ENCODE measurements around the gene JADE2.
"Not testable (repeated sequence)": the region's sequence is repeated elsewhere in the genome, so short reads cannot be mapped to it uniquely, and the experiment has no call there.

JADE2 gene

GRCh38 chr5:134508521-134509195 lies 16.8 kb upstream of the JADE2 start:
- no peak for ATAC-seq

DNA sequence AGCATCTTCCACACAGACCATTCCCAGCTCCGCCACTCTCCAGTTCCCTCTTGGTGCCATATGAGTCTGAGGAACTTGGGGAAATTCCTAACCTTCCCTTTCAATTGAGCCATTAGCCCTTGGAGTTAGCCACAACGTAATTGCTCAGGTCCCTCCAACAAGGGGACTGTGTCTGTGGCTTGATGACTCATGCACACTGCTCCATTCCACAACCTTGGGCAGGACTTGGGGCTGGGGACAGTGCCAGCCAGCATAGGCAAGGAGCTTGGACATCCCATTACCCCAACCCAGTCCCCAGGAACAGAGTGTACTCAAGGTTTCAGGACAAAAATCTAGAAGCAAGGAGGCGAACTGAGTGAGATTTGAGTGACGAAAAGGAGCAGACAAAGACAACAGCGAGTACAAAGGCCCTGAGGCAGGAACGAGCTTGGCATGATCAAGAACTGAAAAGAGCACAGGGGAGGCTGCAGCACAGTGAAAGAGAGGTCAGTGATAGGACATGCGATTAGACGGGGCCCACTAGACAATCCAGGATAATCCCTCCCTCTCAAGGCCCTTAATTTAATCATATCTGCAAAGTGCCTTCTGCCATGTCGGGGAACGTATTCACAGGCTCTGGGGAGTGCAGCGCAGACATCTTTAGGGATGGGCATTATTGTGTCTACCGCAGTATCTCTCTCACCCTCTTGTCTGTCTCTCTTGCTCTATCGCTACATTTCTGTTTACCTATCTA lies 16.0 kb upstream of the JADE2 start:
- no peak for ATAC-seq

- peak; percentile 72 to 73 for ATAC-seq
Observed at GRCh38 chr5:134510970-134511795, 14.3 kb upstream of the JADE2 start.

DNA sequence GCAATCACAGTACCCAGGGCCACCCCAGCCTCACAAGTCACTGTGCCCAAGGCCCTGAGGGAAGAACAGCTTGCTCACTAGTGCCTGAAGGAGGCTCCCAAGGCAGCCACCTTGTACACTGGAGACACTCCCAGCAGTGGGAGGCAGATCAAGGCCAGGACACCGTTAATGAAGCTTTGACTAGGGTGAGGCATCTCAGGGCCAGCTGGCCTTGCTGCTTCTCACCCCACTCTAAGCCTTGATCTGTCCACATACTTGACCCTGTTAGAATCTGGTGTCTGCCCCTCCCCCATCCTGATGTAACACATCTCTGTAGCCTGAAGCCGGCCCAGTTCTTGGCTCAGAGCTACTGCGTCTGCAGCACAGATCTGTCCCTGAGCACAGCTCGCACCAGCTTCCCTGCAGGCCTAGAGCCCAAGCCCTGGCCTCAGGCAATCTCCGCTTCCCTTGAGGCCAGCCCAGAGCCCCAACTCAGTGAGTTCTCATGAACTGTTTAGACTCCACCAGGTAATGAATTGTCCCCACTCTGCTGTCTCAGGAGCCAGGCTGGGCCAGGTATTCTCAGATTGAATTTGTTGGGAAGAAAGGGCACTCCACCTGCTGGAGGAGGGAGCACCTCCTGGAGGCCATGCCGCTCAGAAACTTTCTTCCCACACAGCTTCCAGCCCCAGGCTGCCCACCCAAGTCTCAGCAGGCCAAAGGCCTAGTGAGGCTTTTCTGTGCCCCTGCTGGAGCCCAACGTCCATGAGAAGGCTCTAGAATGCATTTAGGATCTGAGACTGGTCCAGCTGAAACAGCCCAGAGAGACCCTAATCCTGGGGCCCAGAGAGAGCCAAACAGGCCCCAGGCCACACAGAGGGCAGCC lies 13.4 kb upstream of the JADE2 start:
- ATAC-seq: no peak

GRCh38 chr5:134512661-134512999 lies 12.8 kb upstream of the JADE2 start:
- no peak for ATAC-seq

DNA sequence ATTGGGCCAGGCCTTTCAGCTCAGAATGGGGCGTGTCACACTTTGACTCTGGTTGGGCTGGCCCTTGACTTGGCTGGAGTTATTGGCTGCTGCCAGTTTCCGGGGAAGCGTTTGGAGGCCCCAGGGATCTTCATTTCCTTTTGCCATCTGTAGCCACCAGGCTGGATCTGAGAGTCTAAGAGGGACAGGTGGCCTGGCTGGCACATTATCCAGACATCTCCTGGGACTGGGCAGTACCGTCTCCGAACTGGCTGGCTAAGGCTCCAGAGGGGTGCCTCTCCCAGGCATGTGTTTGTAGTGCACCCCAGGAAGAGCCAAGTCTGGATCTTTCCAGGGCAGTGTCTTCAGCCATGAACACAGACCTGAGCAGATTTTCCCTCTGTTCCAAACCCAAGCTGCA lies 9.7 kb upstream of the JADE2 start:
- no peak for ATAC-seq

DNA sequence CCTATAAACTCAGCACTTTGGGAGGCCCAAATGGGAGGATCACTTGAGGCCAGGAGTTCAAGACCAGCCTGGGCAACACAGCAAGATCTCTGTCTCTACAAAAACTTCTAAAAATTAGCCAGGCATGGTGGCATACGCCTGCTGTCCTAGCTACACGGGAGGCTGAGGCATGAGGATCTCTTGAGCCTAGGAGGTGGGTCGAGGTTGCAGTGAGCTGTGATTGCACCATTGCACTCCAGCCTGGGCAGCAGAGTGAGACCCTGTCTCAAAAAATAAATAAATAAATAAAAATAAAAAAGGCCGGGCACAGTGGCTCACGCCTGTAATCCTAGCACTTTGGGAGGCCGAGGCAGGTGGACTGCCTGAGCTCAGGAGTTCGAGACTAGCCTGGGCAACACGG lies 8.5 kb upstream of the JADE2 start:
- not testable (repeated sequence) for ATAC-seq

DNA sequence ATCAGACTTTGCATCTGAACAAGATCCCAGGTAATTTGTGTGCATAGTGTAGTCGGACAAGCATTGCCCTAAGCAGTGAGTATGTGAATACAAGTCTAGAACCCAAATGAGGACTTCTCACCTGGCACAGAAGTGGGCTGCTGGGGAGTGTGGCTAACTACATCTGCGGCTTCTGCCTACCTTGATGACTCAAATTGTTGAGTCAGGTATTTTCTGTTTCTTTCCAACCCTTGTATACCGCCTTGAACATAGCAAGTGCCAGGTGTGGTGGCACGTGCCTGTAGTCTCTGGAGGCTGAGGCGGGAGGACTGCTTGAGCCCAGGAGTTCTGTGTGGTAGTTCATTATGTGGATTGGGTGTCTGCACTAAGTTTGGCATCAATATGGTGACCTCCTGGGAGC lies 7.9 kb upstream of the JADE2 start:
- ATAC-seq: peak in 1 of 2 donors; percentile 13

GRCh38 chr5:134519989-134520388 lies 5.5 kb upstream of the JADE2 start:
- ATAC-seq: no peak

- ATAC-seq: no peak
Observed at GRCh38 chr5:134521841-134522240, 3.6 kb upstream of the JADE2 start.

- no peak for ATAC-seq
Observed at GRCh38 chr5:134523543-134524271, 1.8 kb upstream of the JADE2 start.

DNA sequence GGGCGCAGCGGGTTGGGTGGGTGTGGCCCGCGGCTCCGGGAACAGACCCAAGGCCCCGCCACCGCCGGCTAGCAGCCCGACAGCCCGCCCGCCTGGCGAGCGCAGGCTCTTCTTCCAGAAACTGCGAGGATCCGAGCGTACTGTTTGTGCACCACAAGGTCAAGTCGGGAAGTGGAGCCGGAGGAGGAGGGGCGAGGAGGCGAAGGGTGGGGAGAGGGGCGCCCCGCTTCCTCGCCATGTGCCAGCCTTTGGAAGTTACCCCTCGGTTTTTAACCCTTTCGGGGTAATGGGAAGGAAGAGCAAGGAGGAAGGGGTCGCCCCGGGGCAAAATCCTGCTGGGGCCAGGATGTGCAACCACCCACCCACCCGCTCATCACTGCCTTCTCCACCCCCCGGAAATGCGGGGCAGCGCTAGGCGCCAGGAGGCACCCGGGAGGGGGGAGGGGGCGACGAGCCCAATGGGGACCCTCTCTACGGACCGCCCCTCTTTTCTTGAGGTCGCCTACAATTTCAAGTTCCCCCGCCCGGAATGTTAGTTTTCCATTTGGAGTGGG lies 1.1 kb upstream of the JADE2 start:
- no peak for ATAC-seq

DNA sequence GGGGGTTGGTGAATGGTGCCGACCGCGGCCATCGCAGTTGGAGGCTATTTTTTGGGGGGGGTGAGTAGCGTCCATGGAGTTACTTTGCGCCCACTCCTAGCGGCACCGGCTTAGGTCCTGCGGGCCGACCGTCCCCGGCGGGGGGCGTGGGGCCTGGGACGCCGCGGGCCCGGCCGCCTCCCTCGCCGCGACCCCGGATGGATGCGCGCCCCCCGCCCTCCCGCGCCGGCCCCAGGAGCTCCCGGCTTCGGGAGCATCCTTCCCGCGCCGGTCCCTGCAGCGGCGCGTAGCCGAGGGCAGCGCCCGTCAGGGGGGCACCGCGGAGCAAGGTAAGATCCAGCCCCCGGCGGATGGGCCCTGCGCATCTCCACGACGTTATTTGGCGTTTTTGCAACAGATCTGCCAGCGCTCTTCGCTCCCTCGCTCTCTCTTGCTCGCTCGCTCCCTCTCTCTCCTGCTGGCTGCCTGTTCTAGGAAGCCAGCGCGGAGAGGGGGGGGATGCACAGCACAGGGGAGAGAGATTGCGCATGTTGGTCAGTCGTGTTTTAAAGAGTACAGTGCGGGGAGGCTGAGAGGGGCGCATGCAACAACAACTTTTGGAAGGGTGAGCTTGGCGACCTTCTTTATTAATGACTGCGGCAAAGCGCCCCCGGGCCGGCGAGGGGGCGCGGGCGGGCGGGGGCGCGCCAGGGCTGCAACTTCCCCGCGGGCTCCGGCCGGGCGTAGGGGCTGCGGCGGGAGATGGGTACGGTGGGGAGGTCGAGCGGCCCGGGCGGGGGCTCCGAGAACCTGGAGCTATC lies 413 bp downstream of the JADE2 start:
- peak; percentile 2 for ATAC-seq

DNA sequence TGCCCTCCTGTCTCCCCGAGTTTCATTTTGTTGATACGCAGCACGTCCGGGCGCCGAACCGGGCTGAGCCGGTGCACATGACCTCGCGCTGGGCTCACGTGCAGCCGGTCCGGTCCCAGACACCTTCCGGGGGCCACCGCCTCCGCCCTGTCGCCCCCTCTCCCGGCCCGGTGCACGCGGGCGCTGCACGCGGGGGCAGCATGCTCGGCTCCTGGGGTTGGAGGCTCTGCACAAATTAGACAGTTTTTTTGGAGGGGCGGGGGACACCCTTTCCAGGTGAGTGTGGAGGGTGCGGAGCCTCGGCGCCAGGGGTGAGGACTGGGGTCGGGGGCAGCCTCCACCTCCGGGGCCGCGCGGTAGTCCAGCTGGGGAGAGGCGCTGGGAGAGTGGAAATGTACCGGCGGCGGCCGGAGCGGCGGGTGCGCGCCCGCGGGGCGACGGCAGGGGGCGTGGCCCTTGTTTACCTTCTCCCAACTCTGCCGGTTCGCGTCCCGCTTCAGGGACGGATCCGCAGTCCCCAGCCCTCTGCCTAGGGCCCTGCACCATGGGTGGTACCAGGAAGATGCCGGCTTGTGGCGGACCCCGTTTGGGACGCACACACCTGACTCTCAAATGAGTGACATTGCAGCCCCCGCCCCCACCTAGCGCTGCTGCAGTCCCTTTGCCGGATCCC lies 1.1 kb downstream of the JADE2 start:
- ATAC-seq: peak; percentile 31 to 33

GRCh38 chr5:134527156-134527960 lies 1.9 kb downstream of the JADE2 start:
- ATAC-seq: peak; percentile 41 to 42

DNA sequence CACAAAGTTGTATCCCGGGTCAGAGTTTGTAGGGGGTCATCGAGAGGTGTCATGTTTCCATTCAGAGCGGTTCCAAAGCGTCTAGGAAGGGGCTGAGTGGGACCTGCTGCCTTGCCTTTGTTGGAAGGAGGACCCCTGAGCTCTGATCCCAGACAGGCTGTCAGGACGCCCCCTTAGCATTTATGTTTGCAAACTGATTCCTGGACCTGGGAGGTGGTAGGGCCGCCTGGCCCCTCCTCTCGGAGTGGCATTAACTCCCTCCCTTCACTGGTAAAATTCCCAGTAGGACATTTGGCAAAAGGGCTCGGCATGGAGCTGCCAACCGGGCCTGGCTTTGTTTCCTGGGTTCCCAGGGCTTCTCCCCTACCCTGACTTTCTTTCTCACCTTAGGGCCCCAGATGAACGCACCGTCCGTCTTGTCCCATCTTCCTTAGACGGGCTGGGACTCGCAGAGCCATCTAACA lies 2.5 kb downstream of the JADE2 start:
- no peak for ATAC-seq

GRCh38 chr5:134528556-134528955 lies 3.1 kb downstream of the JADE2 start:
- ATAC-seq: no peak

GRCh38 chr5:134529460-134529859 lies 4.0 kb downstream of the JADE2 start:
- ATAC-seq: no peak
